CD14-positive monocyte (primary cell): ENCODE data around the gene QTRT2. TPM values are rescaled to one million over a fixed set of nuclear protein-coding genes. Genes with fewer than 3 reads are reported as not detected.

Experiments
- DNase-seq, 3 donors: peaks; one replicate each; pipeline ENCODE4 v3.0.0-alpha.2; 2011 to 2022
- H2AFZ ChIP-seq: 2 replicates; pipeline ENCODE4 v1.6.0; 2012; ENCODE audit warnings: mild to moderate bottlenecking, low read depth, low read length, inconsistent platforms; ENCODE audit not compliant: insufficient read depth, poor library complexity, severe bottlenecking
- H3K27ac ChIP-seq, 2 donors: 1 replicate in 1 of 2; 2 replicates in 1 of 2; pipeline ENCODE4 v1.5.1; 2012 to 2013; ENCODE audit warnings: low read length in 2 of 2, control low read depth in 1 of 2, inconsistent platforms in 1 of 2, low read depth in 1 of 2, mild to moderate bottlenecking in 1 of 2
- H3K27me3 ChIP-seq, 2 donors: one replicate each; pipeline versions ENCODE4 v1.6.0 to v1.6.1; 2011 to 2013; ENCODE audit warnings: low read length in 2 of 2; ENCODE audit not compliant: control insufficient read depth in 2 of 2, insufficient read depth in 2 of 2
- H3K36me3 ChIP-seq, 2 donors: replicated peaks in 1 of 2; 1 replicate in 1 of 2; 2 replicates in 1 of 2; pipeline versions ENCODE4 v1.5.1 to v1.6.1; 2012 to 2013; ENCODE audit warnings: low read length in 2 of 2, control low read depth in 1 of 2, inconsistent platforms in 1 of 2, mild to moderate bottlenecking in 1 of 2; ENCODE audit not compliant: insufficient read depth in 2 of 2, control insufficient read depth in 1 of 2
- H3K4me1 ChIP-seq, 2 donors: 1 replicate in 1 of 2; 2 replicates in 1 of 2; pipeline versions ENCODE4 v1.5.1 to v1.6.1; 2012 to 2013; ENCODE audit warnings: low read length in 2 of 2, control low read depth in 1 of 2, inconsistent platforms in 1 of 2, mild to moderate bottlenecking in 1 of 2, moderate library complexity in 1 of 2; ENCODE audit not compliant: insufficient read depth in 2 of 2, control insufficient read depth in 1 of 2
- H3K4me2 ChIP-seq: replicated peaks from 2 replicates; pipeline ENCODE3; 2012; ENCODE audit warnings: low read length, moderate library complexity, mild to moderate bottlenecking; ENCODE audit not compliant: poor library complexity, severe bottlenecking; ENCODE audit errors: extremely low read depth
- H3K4me3 ChIP-seq, 3 experiments: fragments of 200-600 bp in 1 of 3; sonication (generic) in 1 of 3; replicated peaks in 1 of 3; 1 replicate in 2 of 3; 2 replicates in 1 of 3; pipeline ENCODE4 v1.5.1; 2011 to 2013; ENCODE audit warnings: low read length in 3 of 3, mild to moderate bottlenecking in 3 of 3, control low read depth in 2 of 3, low read depth in 2 of 3, inconsistent platforms in 1 of 3, moderate library complexity in 1 of 3
- H3K79me2 ChIP-seq: 2 replicates; pipeline ENCODE4 v1.6.0; 2012; ENCODE audit warnings: mild to moderate bottlenecking, control low read depth, inconsistent platforms, low read length, moderate library complexity; ENCODE audit not compliant: insufficient read depth
- H3K9ac ChIP-seq: 2 replicates; pipeline ENCODE4 v1.6.0; 2017; ENCODE audit warnings: low read length, mild to moderate bottlenecking; ENCODE audit not compliant: insufficient read depth, poor library complexity, severe bottlenecking
- H3K9me3 ChIP-seq, 2 donors: replicated peaks in 1 of 2; 1 replicate in 1 of 2; 2 replicates in 1 of 2; pipeline versions ENCODE4 v1.5.1 to v1.6.1; 2012 to 2013; ENCODE audit warnings: low read length in 2 of 2, control low read depth in 1 of 2; ENCODE audit not compliant: control insufficient read depth in 1 of 2, insufficient read depth in 1 of 2
- H4K20me1 ChIP-seq: 2 replicates; pipeline ENCODE4 v1.6.0; 2012; ENCODE audit warnings: mild to moderate bottlenecking, low read length, control low read depth, moderate library complexity; ENCODE audit not compliant: insufficient read depth
- H3K27ac Mint-ChIP-seq, 7 donors: one replicate each; pipeline ENCODE4 v1.8.0; 2020; ENCODE audit warnings: mild to moderate bottlenecking in 7 of 7, mixed read lengths in 7 of 7, moderate library complexity in 6 of 7, inconsistent platforms in 2 of 7
- H3K27me3 Mint-ChIP-seq, 3 donors: one replicate each; pipeline ENCODE4 v1.8.0; 2021 to 2022; ENCODE audit warnings: low read depth in 3 of 3, mild to moderate bottlenecking in 3 of 3, mixed read lengths in 3 of 3, moderate library complexity in 3 of 3, inconsistent platforms in 1 of 3
- H3K36me3 Mint-ChIP-seq, 2 donors: one replicate each; pipeline ENCODE4 v1.8.0; 2020; ENCODE audit warnings: mixed read lengths in 2 of 2, inconsistent platforms in 1 of 2, mild to moderate bottlenecking in 1 of 2
- H3K4me1 Mint-ChIP-seq: one replicate; pipeline ENCODE4 v1.8.0; 2020; ENCODE audit warnings: mild to moderate bottlenecking, mixed read lengths
- H3K4me3 Mint-ChIP-seq, 2 donors: one replicate each; pipeline ENCODE4 v1.8.0; 2020; ENCODE audit warnings: mild to moderate bottlenecking in 2 of 2, mixed read lengths in 2 of 2, moderate library complexity in 1 of 2
- H3K9me3 Mint-ChIP-seq, 7 donors: one replicate each; pipeline ENCODE4 v1.8.0; 2020 to 2022; ENCODE audit warnings: mixed read lengths in 7 of 7, mild to moderate bottlenecking in 6 of 7, moderate library complexity in 6 of 7, inconsistent platforms in 2 of 7
- WGBS: methylation state at CpG from one replicate; pipeline ENCODE4 v1.1.5; 2013; ENCODE audit warnings: missing lambda C conversion rate; ENCODE audit not compliant: insufficient coverage; 5-methylcytosine and 5-hydroxymethylcytosine counted together
- intact Hi-C, 2 donors: fragments of 100-400 bp; cut with micrococcal nuclease; formaldehyde crosslinking; loops; one replicate each; pipeline versions ENCODE4 v1.15.0 to v1.15.1; 2023
- polyA plus RNA-seq, 3 donors: library from polyadenylated mRNA; depleted of rRNA in 1 of 3; unstranded in 2 of 3; stranded (reverse) in 1 of 3; fragments of 300-500 nt in 2 of 3; fragments of >200 nt in 1 of 3; fragmentation: Illumina TruSeq in 2 of 3; gene quantifications; 1 replicate in 2 of 3; 2 replicates in 1 of 3; pipeline ENCODE4 v1.2.3, GENCODE V29; 2012 to 2021
- TF ChIP-seq, protein P1 (sequence below): fragments of 200-600 bp; IDR thresholded peaks from one replicate; pipeline ENCODE4 v1.8.0; 2022; ENCODE audit warnings: antibody characterized with exemption, mild to moderate bottlenecking

Gene QTRT2
- polyA plus RNA-seq, 3 donors, result 14.5 to 16.7 (median 15.9) TPM

DNA sequence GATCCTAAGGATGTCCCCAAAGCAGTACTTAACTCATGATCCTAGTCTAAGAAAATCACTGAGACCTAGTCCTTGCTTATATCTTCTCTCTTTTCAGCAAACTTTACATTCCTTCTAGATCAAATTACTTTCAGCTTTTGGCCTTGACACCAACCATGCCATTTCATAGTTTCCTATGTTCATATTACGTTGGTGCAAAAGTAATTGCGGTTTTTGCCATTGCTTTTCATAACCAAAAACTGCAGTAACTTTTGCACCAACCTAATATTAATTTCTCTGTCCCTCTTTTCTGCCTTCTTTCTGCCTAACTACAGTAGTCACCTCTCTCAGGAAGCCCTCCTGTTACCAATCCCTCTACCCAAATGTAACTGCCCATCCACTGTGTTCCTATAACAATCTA lies 37.1 kb upstream of the QTRT2 start:
- no peaks in the 10 kb centered on the region for H3K36me3 Mint-ChIP-seq
- H3K9me3 ChIP-seq, result no peaks in the 10 kb centered on the region
- no peak overlapping the region for H3K27ac Mint-ChIP-seq
- H3K4me1 Mint-ChIP-seq, result no peaks in the 10 kb centered on the region
- H2AFZ ChIP-seq, result no peak overlapping the region
- H3K79me2 ChIP-seq, result no peaks in the 10 kb centered on the region
- TF ChIP-seq, protein P1, sequence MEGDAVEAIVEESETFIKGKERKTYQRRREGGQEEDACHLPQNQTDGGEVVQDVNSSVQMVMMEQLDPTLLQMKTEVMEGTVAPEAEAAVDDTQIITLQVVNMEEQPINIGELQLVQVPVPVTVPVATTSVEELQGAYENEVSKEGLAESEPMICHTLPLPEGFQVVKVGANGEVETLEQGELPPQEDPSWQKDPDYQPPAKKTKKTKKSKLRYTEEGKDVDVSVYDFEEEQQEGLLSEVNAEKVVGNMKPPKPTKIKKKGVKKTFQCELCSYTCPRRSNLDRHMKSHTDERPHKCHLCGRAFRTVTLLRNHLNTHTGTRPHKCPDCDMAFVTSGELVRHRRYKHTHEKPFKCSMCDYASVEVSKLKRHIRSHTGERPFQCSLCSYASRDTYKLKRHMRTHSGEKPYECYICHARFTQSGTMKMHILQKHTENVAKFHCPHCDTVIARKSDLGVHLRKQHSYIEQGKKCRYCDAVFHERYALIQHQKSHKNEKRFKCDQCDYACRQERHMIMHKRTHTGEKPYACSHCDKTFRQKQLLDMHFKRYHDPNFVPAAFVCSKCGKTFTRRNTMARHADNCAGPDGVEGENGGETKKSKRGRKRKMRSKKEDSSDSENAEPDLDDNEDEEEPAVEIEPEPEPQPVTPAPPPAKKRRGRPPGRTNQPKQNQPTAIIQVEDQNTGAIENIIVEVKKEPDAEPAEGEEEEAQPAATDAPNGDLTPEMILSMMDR, result no peak
- H3K9me3 Mint-ChIP-seq, result no peaks in the 10 kb centered on the region
- H3K4me3 Mint-ChIP-seq, result no peak overlapping the region
- no peak overlapping the region for H3K4me2 ChIP-seq
- H3K36me3 ChIP-seq, result no peaks in the 10 kb centered on the region
- H3K27ac ChIP-seq, result no peak overlapping the region
- intact Hi-C loops, result no loop called here
- H3K4me1 ChIP-seq, result no peaks in the 10 kb centered on the region
- no peak for DNase-seq
- H4K20me1 ChIP-seq, result no peaks in the 10 kb centered on the region
- WGBS, result 100% methylated on average over 2 of the region's 2 CpGs
- no peak overlapping the region for H3K9ac ChIP-seq
- no peak overlapping the region for H3K4me3 ChIP-seq
- H3K27me3 ChIP-seq, result no peaks in the 10 kb centered on the region
- no peaks in the 10 kb centered on the region for H3K27me3 Mint-ChIP-seq

DNA sequence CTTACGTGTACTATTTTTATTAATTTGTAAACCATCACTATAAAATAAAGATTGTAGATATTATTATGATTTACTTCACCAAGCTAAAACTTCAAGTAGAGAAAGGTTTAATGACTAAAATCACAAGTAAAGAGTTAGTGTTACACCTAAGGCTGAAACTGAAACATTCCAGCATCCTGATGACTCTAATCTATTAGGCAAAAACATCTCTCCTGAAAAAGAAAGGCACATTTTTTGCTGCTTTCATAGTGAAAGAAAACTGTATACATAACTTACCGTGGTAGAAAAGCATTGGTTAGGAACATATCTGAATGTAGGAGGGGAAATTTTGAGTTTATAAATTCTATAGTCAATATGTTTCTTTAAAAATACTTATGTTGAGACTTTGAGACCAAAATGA lies 35.6 kb upstream of the QTRT2 start:
- no peaks in the 10 kb centered on the region for H3K9me3 Mint-ChIP-seq
- TF ChIP-seq, protein P1, result no peak
- H3K79me2 ChIP-seq, result no peaks in the 10 kb centered on the region
- no peaks in the 10 kb centered on the region for H3K27me3 ChIP-seq
- no peak for DNase-seq
- WGBS, result no CpG with 5 or more reads among the region's 2 CpGs
- H3K4me1 Mint-ChIP-seq, result no peaks in the 10 kb centered on the region
- intact Hi-C loops, result no loop called here
- H2AFZ ChIP-seq, result no peak overlapping the region
- H3K27ac Mint-ChIP-seq, result no peak overlapping the region
- no peaks in the 10 kb centered on the region for H3K9me3 ChIP-seq
- H3K4me1 ChIP-seq, result no peaks in the 10 kb centered on the region
- no peak overlapping the region for H3K9ac ChIP-seq
- H3K36me3 Mint-ChIP-seq, result no peaks in the 10 kb centered on the region
- H3K4me3 Mint-ChIP-seq, result no peak overlapping the region
- H4K20me1 ChIP-seq, result no peaks in the 10 kb centered on the region
- H3K36me3 ChIP-seq, result no peaks in the 10 kb centered on the region
- H3K27ac ChIP-seq, result no peak overlapping the region
- H3K4me3 ChIP-seq, result no peak overlapping the region
- H3K27me3 Mint-ChIP-seq, result no peaks in the 10 kb centered on the region
- no peak overlapping the region for H3K4me2 ChIP-seq
